Spleen (tissue), 11 donors: ENCODE results near the gene FXYD3. TPM values are rescaled to one million over a fixed set of nuclear protein-coding genes. Genes with fewer than 3 reads are reported as not detected.
A peak's percentile ranks its signal among the peaks of the same experiment; 100 is the strongest.

Experiments used
- DNase-seq: peaks from one replicate; pipeline ENCODE4 v3.0.0-alpha.2; 2020
- H3K27ac ChIP-seq, 8 donors: fragments of 200-600 bp; sonication (generic) in 7 of 8; 1 replicate in 4 of 8; 2 replicates in 4 of 8; pipeline versions ENCODE4 v1.5.0 to v1.8.0; 2016 to 2021; ENCODE audit warnings: inconsistent platforms in 4 of 8, mild to moderate bottlenecking in 4 of 8, moderate library complexity in 1 of 8
- H3K27me3 ChIP-seq, 7 donors: fragments of 200-600 bp; sonication (generic) in 6 of 7; replicated peaks in 1 of 7; 1 replicate in 4 of 7; 2 replicates in 3 of 7; pipeline versions ENCODE4 v1.5.0 to v1.8.0; 2016 to 2021; ENCODE audit warnings: inconsistent platforms in 3 of 7, mild to moderate bottlenecking in 1 of 7
- H3K36me3 ChIP-seq, 6 donors: fragments of 200-600 bp; sonication (generic) in 5 of 6; 1 replicate in 4 of 6; 2 replicates in 2 of 6; pipeline versions ENCODE4 v1.5.0 to v1.8.0; 2016 to 2021; ENCODE audit warnings: inconsistent platforms in 2 of 6
- H3K4me1 ChIP-seq, 6 donors: fragments of 200-600 bp; sonication (generic) in 5 of 6; 1 replicate in 3 of 6; 2 replicates in 3 of 6; pipeline versions ENCODE4 v1.5.0 to v1.8.0; 2016 to 2021; ENCODE audit warnings: inconsistent platforms in 3 of 6
- H3K4me3 ChIP-seq, 8 donors: fragments of 200-600 bp; sonication (generic) in 7 of 8; 1 replicate in 4 of 8; 2 replicates in 4 of 8; pipeline versions ENCODE4 v1.5.0 to v1.8.0; 2016 to 2021; ENCODE audit warnings: inconsistent platforms in 4 of 8, mild to moderate bottlenecking in 4 of 8, moderate library complexity in 2 of 8
- H3K9me3 ChIP-seq, 8 donors: fragments of 200-600 bp; sonication (generic) in 7 of 8; 1 replicate in 4 of 8; 2 replicates in 4 of 8; pipeline versions ENCODE4 v1.5.0 to v1.8.0; 2016 to 2021; ENCODE audit warnings: inconsistent platforms in 4 of 8
- POLR2A ChIP-seq, 3 donors: fragments of 450-650 bp; IDR thresholded peaks; one replicate each; pipeline ENCODE4 v1.5.1; 2017; ENCODE audit warnings: antibody characterized with exemption in 3 of 3, mild to moderate bottlenecking in 1 of 3
- POLR2AphosphoS5 ChIP-seq, 3 donors: sonication (generic); formaldehyde crosslinking; IDR thresholded peaks; one replicate each; pipeline ENCODE4 v1.5.1; 2017; ENCODE audit warnings: antibody characterized with exemption in 3 of 3
- WGBS, 5 donors: extraction: QIAGEN DNeasy Blood & Tissue Kit in 3 of 5; methylation state at CpG; one replicate each; pipeline versions ENCODE4 v1.1.5 to v1.1.7; 2013 to 2018; 5-methylcytosine and 5-hydroxymethylcytosine counted together
- intact Hi-C: fragments of 100-400 bp; cut with DNase I; formaldehyde crosslinking; loops from one replicate; pipeline ENCODE4 v1.15.0; 2023; ENCODE audit warnings: low total_unique reads
- polyA plus RNA-seq, 3 donors: library from polyadenylated mRNA; stranded (reverse); fragments of 200-250 nt; gene quantifications; one replicate each; pipeline ENCODE4 v1.2.1, GENCODE V29; 2013
- total RNA-seq, 7 donors: library from RNA; depleted of rRNA in 3 of 7; stranded (reverse); fragments of >200 nt in 3 of 7; fragmentation: NEBNext Ultra II Directional in 4 of 7; extraction: Animal tissue kit (Norgen Biotek cat#: 25700) in 4 of 7; gene quantifications; one replicate each; pipeline versions ENCODE4 v1.1.0 to v1.2.1, GENCODE V29; 2016 to 2021
- TF ChIP-seq, protein P1 (sequence below), 11 experiments: fragments of 200-600 bp in 7 of 11; fragments of 450-650 bp in 4 of 11; sonication (generic) in 4 of 11; IDR thresholded peaks in 8 of 11; conservative IDR thresholded peaks in 3 of 11; 1 replicate in 7 of 11; 2 replicates in 4 of 11; pipeline versions ENCODE4 v1.4.0 to v1.8.0; 2016 to 2021; ENCODE audit warnings: antibody characterized with exemption in 11 of 11, inconsistent platforms in 4 of 11, mild to moderate bottlenecking in 1 of 11
- donor health status: healthy with polysubstance abuse.
- donor health status: DM: no; HTN: no; CAD: no; lungs with moderate emphysema.
- donor health status: DM: no; HTN: no; CAD: no.
- donor health status: Bipolar disorder and iron deficiency.
- donor health status: healthy.
- donor health status: DM: no; HTN: no; CAD: no.
- donor health status: DM: yes; HTN: yes; CAD: no.

Gene FXYD3
- total and polyA plus RNA-seq, 10 donors = 0.33 to 1.5 (median 0.70) TPM; not detected in 7

DNA sequence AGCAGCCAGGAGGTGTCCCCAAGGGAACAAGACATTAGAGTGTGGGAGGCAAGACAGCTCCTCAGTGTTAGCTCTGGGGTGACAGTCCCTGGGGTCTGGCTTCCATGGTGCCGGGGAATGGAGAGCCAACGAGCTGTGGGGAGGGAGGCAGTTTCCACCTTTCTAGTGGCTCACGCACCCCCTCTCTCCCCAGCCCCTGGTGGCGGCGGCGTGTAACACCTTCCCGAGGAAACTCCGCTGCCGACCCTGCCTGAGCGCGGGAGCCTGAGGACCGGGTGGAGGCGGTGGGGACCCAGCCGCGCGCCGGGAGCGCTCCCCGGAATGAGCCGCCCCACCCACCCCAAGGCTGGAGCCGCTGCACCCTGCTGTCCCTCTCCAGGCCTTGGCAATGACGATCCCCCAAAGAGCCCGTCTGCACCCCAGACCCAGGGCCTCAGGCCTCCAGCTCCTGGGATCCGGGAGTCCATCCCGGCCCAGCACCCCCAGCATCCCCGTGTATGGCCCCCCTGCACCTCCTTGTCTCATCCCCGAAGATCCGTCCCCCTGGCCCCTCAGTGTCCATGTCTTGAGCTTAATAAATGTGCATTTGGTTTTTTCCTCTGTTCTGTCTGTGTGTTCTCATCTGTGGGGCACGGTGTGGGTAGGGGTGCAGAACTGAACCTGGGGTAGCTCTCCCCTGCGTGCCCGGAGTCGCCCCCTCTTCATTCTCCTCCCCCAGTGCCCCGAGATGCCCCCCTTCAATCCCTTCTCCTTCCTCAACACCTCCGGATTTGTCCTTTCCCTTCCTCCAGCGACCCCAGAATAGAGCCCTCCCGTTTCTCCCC lies 38.3 kb downstream of the FXYD3 start:
- intact Hi-C loops = loop anchor here (5.0 to 10.0 kb wide), 2 partner anchors 51 to 113 kb away; partner anchors contain the start of gene USF2
- peak; percentile 91 for DNase-seq

DNA sequence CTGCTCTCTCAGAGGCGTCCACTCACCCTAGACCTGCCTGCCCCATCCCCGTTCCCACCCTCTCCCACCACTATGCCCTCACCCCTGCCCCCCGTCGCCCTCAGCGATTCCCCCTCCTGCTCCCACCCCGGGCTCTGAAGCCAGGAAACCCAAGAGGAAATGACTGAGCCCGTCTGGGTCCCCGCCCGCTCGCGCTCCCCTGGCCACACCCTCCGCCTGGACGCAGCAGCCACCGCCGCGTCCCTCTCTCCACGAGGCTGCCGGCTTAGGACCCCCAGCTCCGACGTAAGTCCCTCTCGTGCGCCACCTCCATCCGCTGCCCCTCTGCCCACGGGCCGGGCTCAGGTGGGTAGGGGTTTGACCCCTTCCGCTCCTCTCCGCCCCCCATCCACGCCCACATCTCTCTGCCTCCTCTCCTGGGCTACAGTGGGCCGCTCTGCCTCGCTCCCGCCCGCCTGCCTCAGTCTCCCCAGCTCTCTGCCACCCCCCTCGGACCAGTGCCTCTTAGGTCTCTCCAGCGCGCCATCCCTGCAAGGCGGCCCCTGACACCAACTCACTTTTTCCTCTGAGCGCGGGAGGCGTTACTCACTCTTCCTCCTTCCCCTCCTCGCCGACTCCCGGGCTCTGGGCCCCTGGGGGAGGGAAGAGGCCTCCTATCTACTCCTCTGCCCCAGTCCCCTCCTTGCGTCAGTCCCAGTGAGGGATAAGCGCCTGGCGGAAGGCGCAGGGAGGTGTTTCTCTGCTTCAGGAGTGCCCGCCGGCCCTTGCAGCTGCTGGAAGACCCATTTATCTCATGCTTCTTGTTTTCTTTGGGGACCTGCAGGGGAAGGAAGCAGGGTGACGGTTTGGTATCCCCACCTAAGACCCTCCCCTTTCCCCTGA lies 39.1 kb downstream of the FXYD3 start, which contains the start of gene FXYD5:
Gene FXYD5, plus strand, starts transcription at position 211 of the 882 bp plus-strand sequence. CDS start 816 bp downstream, outside the sequence.
- no peaks in the 10 kb centered on the region for H3K9me3 ChIP-seq
- peaks cover 5 to 58% (median 36%) of the 10 kb centered on the region in 6 donors for H3K4me1 ChIP-seq
- DNase-seq = peak; percentile 95
- H3K27me3 ChIP-seq = peaks cover 0 to 6% (median 0%) of the 10 kb centered on the region in 7 donors
- 0 to 1% (median 1%) methylated on average over 43 to 49 of the region's 49 CpGs for WGBS, 5 donors
- peak within 1 kb of the TSS; percentile 77 to 98 (median 89) for H3K27ac ChIP-seq
- TF ChIP-seq POLR2AphosphoS5 (IDR thresholded peaks at IDR 0.05) (peak; percentile 80 to 93 (median 89)), POLR2A (IDR thresholded peaks at IDR 0.05) (no peak)
- TF ChIP-seq, protein P1, sequence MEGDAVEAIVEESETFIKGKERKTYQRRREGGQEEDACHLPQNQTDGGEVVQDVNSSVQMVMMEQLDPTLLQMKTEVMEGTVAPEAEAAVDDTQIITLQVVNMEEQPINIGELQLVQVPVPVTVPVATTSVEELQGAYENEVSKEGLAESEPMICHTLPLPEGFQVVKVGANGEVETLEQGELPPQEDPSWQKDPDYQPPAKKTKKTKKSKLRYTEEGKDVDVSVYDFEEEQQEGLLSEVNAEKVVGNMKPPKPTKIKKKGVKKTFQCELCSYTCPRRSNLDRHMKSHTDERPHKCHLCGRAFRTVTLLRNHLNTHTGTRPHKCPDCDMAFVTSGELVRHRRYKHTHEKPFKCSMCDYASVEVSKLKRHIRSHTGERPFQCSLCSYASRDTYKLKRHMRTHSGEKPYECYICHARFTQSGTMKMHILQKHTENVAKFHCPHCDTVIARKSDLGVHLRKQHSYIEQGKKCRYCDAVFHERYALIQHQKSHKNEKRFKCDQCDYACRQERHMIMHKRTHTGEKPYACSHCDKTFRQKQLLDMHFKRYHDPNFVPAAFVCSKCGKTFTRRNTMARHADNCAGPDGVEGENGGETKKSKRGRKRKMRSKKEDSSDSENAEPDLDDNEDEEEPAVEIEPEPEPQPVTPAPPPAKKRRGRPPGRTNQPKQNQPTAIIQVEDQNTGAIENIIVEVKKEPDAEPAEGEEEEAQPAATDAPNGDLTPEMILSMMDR (IDR thresholded peaks at IDR 0.05 in 8 of 11, conservative IDR thresholded peaks at IDR 0.05 in 3 of 11) = peak in 4 of 11 experiments; percentile 12 to 19 (median 16)
- H3K4me3 ChIP-seq = peak within 1 kb of the TSS; percentile 56 to 92 (median 72)
- intact Hi-C loops = loop anchor here (5.0 to 10.0 kb wide), 2 partner anchors 50 to 113 kb away; partner anchors contain the start of gene USF2
- H3K36me3 ChIP-seq = peaks cover 5 to 35% (median 28%) of the 10 kb centered on the region in 6 donors

More for the DNA sequence above, 38.3 kb downstream of the FXYD3 start:
- peak overlapping the region; percentile 77 to 98 (median 89) for H3K27ac ChIP-seq
- H3K36me3 ChIP-seq = peaks cover 5 to 27% (median 20%) of the 10 kb centered on the region in 6 donors
- no peaks in the 10 kb centered on the region for H3K9me3 ChIP-seq
- peaks cover 0 to 6% (median 0%) of the 10 kb centered on the region in 7 donors for H3K27me3 ChIP-seq
- TF ChIP-seq POLR2A (IDR thresholded peaks at IDR 0.05) (no peak), POLR2AphosphoS5 (IDR thresholded peaks at IDR 0.05) (peak; percentile 52 to 65 (median 55))
- TF ChIP-seq, protein P1 (IDR thresholded peaks at IDR 0.05 in 8 of 11, conservative IDR thresholded peaks at IDR 0.05 in 3 of 11) = peak; percentile 55 to 84 (median 68)
- peak overlapping the region; percentile 56 to 92 (median 72) for H3K4me3 ChIP-seq
- 0 to 1% (median 1%) methylated on average over 29 to 36 of the region's 36 CpGs for WGBS, 5 donors
- H3K4me1 ChIP-seq = peaks cover 5 to 58% (median 36%) of the 10 kb centered on the region in 6 donors

DNA sequence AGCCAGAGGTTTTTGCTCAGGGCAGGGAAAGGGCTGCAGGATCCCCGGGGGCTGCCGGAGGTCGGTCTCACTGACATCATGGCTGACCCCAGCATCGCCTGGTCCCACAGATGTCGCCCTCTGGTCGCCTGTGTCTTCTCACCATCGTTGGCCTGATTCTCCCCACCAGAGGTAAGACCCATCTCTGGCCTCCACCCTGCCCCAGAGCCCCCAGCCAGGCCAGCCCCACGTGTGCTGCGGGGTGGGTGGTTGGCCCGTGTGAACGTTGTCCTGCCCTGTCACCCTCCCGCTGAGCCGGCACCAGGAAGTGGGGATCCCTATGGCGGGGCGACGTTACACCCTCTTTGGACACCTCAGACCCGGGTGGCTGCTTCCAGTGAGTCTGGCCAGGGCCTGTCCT lies 39.8 kb downstream of the FXYD3 start:
- H3K36me3 ChIP-seq = peaks cover 5 to 42% (median 35%) of the 10 kb centered on the region in 6 donors
- WGBS, 5 donors = 5 to 9% (median 5%) methylated on average over 13 to 17 of the region's 17 CpGs; no CpG with 5 or more reads in 1 of the 5 donors
- H3K4me1 ChIP-seq = peaks cover 5 to 58% (median 36%) of the 10 kb centered on the region in 6 donors
- no peak for DNase-seq
- H3K27me3 ChIP-seq = peaks cover 0 to 6% (median 0%) of the 10 kb centered on the region in 7 donors
- intact Hi-C loops = loop anchor here (10.0 kb wide), 1 partner anchor 49 kb away; no protein-coding TSS in a partner anchor
- peak overlapping the region; percentile 77 to 98 (median 89) for H3K27ac ChIP-seq
- TF ChIP-seq, protein P1 (IDR thresholded peaks at IDR 0.05 in 8 of 11, conservative IDR thresholded peaks at IDR 0.05 in 3 of 11) = peak in 2 of 11 experiments; percentile 7 to 27
- TF ChIP-seq POLR2A (IDR thresholded peaks at IDR 0.05) (no peak), POLR2AphosphoS5 (IDR thresholded peaks at IDR 0.05) (peak in 1 of 3 donors; percentile 47)
- H3K4me3 ChIP-seq = peak overlapping the region; percentile 56 to 92 (median 72)
- no peaks in the 10 kb centered on the region for H3K9me3 ChIP-seq
